CMK (cell line): ENCODE measurements around the gene WARS2.

ENCODE experiments used
- DNase-seq: peaks from one replicate; pipeline ENCODE4 v3.0.0-alpha.2; 2010; ENCODE audit warnings: low read depth

WARS2 gene

DNA sequence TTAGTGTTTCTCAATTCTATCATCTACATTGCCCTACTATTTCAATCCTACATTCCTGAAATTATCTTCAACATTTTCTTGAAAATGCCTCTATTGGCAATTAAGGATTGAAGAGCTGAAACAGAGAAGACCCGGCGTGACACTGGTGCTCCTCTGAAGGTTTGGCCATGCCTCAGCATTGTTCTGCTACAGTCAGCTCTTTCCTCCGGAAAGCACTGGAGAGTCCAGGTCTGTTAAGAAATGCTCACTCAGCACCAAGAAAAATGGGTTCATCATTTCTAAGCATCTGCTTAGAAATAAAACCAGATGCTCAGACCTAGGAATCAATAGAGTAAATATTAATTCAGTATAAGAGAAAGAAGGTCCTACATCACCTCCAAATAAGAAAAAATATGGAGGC is 58.8 kb downstream of the WARS2 start:
- no peak for DNase-seq

DNA sequence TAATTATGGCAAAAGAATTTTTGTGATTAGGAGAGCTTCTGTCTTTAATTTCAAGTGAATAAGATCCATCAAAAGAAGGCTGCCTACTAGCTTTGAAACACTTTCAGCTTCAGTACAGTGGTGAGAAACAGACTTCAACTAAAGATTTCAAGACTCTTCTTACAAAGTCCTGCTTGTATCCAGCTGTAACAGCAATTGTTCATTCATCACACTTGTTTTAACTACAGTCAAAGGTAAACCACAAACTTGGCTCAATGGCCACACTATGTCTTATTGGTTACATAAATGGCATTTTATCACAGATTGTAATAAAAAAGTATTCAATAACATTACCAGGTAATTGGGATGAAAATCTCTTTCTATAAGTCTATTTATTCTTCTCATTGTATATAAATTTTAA is 59.2 kb downstream of the WARS2 start:
- DNase-seq = no peak

DNA sequence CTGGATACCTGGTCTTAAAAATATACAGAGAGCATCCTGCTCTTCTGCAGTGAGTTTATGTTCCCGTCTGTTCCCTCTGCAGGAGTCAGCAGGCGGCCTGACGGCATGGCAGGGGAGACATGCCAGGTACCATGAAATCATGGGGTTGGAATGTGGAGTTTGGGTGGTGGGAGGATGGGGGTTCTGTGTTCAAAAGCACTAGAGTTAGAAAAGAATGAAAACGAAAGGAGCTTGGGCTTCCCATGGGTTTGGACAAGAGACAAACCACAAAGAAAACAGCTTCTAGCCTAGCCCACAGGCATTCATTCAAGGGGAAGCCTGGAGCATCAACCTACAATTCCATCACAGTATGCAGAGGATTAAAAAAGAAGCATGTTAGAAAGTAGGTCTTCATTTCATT is 59.9 kb downstream of the WARS2 start:
- no peak for DNase-seq

DNA sequence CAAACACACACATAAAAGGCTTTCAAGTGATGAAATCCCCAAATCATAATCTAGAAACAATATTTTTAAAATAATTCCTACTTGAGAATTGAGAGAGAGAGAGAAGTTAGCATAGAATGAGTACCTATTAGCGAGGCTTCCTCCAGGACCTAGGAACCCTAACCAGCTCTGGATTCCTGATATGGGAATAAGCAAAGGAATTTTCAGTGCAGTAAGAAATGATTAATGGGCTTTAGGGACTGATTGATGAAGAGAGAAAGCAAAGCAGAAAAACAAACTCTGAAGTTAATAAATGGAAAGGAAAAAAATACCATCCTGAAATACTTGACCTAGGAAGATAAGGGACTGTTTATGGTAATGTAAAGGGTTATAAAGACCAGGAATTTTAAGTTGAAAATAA is 60.6 kb downstream of the WARS2 start:
- DNase-seq = no peak

DNA sequence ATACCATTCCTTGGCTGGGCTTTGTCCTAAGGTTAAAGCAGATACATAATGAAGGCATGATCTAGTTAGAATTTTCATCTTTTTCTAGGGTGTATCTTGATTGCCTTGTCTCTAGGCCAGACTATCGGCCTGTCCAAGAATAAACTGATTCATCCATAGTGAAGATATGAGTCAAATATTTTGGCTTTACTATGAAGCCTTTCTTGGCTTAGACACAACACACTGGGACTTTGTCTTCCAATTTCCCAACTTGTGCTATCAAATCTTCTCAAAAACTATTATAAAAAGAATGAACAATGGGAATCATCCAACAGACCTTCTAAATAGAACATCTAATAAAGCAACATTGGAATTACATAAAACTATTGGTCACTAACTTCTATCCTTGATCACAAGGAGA is 64.8 kb downstream of the WARS2 start:
- no peak for DNase-seq

DNA sequence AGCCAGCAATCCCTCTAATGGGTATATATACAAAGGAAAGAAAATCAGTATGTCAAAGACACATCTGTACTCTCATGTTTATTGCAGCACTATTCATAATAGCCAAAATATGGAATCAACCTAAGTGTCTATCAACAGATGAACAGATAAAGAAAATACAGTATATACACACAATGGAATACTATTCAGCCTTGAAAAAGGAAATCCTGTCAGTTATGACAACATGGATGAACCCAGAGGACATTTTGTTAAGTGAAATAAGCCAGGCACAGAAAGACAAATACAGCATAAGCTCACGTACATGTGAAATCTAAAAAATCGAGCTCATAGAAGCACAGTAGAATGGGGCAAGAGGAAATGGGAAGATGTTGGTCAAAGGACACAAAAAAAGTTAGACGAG is 69.1 kb downstream of the WARS2 start:
- DNase-seq = no peak

DNA sequence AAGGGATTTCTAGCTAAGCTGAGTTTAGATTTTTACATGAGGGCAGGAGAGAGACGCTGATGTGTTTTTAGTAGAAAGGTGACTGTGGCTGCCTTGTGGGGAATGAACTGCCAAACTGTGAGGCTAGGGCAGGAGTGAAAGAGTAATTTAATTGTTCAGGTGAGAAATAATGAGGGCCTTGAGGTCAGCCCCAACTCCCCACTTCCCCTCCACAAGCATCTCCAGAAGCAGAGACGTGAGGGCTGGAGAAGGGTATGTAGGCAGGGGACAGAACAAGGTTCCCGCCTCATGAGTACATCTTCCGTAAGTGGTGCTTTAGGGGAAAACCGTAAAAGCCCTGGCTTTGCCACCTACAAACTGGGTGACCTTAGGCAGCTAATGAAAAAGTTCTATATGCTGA is 70.8 kb downstream of the WARS2 start:
- DNase-seq = no peak

DNA sequence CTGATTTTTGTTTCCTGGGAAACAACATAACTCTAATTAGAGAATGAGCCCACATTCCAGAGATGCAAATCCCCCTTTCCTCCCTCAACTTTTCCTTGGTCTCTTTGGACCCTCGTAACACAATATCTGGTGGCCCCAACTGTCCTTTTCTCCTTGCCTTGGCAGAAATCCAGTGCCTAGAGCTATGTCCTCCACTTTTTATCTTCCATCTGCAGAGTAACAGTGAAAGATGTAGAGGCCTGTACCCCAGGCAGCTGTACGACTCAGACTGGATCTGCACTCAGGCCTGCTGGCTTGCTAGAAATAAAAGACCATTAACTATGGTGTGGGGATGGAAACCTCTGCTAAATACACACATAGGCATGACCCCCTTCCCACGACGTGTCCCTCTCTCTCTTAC is 72.0 kb downstream of the WARS2 start:
- no peak for DNase-seq

DNA sequence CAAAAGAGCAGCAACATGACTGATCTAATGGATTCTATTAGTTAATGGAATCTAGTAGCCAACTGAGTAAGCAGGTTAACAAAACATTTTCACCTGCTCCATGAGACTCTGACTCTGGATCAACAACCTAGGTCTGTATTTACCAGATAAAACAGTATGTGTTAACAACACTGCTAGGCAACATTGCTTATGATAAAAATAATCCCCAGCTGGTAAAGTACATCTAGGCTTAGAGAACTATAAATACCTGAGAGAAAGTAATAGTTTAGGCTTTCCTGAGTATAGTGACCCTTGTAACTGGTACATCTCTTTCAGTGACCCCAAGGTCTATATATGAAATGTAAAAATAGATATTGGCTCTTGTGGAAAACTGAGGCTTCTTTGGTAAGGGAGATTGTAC is 78.8 kb downstream of the WARS2 start:
- no peak for DNase-seq

DNA sequence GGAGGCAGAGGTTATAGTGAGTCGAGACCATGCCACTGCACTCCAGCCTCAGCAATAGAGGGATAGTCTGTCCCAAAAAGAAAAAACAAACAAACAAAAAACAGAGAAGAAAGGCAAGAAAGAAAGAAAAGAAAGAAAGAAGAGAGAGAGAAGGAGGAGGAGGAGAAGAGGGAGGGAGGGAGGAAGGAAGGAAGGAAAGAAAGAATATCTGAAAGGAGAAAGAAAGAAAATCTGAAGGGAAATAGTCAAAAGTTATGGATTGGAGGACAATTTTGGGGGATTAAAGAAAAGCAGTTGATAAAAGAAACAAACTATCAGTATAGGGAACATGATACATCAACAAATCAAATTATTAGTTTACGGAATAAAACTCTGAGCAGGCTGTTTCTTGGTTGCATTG is 84.9 kb downstream of the WARS2 start:
- no peak for DNase-seq

DNA sequence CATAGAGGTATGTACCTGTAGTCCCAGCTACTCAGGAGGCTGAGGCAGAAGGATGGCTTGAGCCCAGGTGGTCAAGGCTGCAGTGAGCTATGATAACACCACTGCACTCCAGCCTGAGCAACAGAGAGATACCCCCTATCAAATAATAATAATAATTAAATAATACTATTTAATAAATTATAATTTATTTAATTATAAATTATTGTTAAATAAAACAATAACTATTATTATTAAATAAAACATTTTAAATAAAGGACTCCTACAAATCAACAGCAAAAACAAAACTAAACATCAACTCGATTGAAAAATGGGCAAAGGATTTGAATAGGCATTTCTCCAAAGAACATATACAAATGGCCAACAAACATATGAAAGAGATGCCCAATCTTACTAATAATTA is 86.5 kb downstream of the WARS2 start:
- DNase-seq = no peak

DNA sequence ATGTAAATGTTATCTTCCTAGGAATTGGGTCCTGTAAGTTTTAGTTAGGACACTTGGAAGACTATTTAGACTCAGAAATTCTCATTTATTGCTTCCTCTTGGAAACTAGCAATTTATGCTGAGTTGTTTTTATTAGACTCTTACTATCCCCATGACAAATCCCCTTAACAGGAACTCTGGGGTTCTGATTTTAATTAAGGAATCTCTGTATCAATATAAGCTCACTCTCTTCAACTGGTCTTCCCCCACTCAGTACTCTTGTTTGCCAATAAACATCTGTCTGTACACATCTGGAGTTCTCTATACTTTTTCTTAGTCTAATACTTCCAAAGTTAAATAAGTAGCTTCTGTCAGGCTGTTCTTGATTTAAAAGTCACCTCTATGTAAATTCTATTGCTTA is 88.2 kb downstream of the WARS2 start:
- no peak for DNase-seq

DNA sequence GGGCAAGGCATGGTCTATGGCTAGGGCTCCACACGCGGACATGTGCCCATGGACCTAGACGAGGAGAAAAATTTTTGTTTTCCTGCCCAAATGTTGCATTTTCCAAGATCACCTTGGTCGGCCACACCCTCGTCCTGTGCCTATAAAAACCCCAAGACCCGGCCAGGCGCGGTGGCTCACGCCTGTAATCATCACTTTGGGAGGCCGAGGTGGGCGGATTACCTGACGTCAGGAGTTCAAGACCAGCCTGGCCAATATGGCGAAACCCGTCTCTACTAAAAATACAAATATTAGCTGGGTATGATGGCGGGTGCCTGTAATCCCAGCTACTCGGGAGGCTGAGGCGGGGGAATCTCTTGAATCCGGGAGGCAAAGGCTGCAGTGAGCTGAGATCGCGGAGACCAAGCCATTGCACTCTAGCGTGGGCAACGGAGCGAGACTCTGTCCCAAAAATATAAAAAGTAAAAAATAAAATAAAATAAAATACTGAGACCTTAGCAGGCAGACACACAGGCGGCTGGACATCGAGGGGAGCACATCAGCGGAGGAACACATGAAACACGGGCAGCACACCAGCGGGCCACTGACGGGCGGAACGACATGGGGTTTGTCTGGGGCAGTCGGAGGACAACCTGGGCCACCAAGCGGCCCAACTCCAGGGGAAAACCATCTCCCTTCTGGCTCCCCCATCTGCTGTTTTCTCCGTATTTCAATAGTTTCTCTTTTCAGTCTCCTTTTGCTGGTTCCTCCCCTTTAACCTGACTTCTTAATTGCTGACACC is 91.6 kb downstream of the WARS2 start:
- DNase-seq = no peak

DNA sequence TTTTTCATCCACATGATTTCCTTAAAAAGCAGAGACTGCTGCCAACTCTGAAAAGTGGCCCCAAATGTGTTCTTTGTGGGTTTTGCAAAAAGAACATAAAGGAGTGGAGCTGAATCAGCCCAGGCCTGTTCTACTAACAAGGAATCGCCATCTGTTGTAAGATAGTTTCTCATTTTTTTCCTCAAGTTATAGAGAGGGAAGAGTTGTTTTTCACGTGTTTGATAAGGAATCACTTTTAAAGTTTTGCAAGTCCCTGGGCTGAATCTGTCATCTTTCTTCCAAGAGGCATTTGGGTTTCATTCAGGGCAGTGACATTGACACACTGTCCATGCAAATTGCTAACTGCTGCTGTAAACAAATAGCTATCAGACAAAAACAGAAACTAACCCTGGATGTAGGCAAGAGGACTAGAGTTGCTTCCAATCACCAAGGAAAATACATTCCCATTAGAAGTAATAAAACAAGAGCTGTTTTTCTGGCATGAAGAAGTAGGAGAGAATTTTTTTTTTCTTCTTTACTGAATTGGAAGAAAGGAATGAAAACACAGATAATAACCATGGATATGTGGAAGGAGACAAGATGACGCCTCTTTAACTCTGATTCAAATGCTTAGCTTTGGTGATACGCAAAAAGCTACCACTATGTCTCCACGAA is 93.5 kb downstream of the WARS2 start:
- no peak for DNase-seq

DNA sequence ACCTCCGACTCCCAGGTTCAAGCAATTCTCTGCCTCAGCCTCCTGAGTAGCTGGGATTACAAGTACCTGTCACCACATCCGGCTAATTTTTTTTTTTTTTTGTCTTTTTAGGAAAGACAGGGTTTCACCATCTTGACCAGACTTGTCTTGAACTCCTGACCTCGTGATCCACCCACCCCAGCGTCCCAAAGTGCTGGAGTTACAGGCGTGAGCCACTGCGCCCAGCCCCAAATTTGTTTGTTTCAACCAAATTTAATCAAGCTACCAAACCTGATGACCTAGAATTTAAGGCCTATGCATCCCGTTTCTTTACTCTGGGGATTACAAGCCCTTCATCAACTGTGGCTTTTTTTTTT is 94.0 kb downstream of the WARS2 start:
- no peak for DNase-seq

DNA sequence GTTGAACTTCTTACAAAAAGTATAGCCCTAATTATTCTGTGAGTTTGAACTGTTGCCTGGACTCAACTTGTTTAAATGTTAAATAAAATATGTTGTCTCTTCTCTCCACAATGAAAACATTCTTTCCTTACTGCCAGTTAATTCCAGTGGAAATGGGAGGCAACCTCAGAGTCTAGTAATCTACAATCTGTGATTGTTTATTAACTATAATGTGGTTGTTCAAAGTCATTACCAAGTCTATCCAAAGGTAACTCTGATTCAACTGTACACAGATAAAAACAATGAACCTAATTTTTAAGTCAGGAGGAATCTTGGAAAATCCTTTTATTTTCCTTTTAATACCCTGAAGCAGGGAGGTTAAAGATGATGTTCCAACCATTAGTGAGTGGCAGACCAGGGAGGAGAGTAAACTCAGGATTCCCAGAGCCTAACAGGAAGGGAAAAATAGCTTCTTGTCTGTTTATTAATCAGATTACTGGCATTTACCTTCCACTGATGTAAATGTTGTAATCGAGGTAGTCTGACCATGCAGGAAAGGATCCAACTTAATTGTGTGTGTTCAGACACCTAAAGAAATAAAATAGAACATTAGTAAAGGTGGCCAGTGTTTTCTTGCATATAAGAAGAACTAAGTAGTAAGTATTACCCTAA is 95.2 kb downstream of the WARS2 start:
- DNase-seq = no peak

DNA sequence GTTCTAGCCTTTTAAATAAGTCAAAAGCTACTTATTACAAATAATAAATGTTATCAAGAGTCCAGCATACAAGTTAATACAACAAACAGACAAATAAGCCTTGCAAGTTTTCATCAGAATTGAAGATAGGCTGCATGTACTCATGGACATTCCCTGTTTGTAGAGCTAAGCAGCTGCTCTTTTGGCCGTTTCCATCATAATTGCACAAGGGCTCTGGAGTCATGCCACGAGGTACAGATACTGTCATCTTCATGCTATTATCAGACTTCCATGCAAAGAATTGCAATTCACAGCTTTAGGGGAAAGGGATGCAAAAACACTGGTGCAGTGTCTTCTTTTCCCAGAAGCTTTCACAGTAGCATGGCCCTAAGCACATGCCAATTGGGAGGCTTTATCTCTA is 99.5 kb downstream of the WARS2 start:
- DNase-seq = no peak

DNA sequence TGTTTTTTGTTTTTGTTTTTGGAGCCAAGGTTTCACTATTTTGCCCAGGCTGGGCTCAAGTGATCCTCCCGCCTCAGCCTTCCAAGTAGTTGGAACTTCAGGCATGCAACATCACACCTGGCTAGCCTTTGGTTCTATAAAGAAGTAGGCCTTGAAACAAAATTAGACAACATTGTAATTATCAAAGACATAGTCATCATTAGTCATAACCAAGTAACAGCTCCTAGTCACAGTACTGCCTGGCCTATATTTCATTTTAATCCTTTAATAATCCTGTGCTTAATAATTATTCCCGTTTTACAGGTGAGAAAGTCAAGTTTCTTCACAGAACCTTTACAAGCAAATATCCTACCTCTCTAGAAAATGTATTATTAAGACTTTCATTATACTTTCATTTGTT is 100.0 kb downstream of the WARS2 start:
- DNase-seq = no peak

DNA sequence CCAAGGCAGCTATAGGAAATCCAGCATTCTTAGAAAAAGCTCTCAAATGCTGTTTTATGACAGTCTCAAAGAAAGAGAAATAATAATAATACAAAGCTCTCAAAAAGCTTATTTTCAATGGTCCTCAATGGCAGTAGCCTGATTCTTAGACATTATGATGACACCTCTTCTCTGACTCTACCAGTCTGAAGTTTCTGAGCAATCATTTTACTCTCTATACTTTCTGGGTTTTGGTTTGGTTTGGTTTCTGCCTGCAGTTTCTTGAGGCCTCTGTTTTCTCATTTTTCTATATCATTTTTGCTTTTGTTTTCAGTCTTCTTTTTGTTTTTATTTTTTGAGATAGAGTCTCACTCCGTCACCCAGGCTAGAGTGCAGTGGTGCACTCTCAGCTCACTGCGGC is 102.1 kb downstream of the WARS2 start:
- DNase-seq = no peak

DNA sequence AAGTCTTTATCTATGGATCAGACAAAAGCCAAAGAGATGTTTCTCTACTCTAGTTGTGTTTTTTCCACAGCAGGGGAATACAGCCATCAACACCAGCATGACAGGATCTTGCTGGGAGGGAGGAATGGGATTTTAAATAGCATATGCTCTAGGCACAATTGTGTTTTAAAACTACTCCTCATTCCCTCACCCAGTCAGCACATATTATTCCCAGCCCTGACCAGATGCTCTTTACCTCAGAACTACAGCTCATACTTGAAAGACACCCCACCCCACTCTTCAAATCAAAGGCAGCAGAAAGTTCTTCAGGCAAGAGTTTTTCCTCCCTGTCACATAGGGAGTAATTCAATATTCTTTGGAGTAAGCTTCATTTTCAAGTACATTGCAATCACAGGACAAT is 106.1 kb downstream of the WARS2 start:
- no peak for DNase-seq

DNA sequence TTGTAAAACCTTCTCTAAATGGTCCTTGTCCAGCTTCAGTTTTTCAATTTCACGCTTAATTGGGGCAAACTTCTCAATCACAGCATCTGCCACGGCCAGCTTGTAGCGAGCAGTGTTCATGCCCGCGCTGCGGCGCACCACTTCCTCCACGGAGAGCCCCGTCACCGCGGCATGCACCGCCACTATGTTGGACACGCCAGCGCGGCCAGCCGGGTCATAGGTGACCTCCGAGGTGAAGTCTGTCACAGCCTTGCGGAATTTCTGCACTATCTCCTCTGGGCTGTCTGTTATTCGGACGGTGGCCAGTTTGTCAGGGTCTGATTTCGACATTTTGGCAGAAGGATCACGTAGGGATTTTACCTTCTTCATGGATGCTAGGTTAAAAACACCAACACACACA is 107.5 kb downstream of the WARS2 start:
- DNase-seq = no peak

DNA sequence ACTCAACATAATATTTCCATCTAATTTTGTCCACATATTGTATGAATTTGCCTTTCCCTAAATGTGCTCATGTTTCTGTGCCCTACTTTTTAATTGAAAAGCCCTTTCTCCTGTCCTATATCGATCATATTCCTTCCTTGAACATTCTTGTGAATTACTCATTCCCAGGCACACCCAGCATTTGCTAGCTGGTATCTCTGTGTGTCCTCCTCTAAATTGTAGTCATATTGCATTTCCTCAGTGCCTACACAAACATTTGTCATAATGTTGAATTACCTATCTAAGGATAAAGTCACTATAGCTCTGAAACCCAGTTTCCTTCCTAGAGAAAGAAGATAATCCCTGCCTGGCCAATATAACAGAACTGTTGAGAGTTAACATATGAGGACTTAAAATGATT is 112.7 kb downstream of the WARS2 start:
- no peak for DNase-seq

DNA sequence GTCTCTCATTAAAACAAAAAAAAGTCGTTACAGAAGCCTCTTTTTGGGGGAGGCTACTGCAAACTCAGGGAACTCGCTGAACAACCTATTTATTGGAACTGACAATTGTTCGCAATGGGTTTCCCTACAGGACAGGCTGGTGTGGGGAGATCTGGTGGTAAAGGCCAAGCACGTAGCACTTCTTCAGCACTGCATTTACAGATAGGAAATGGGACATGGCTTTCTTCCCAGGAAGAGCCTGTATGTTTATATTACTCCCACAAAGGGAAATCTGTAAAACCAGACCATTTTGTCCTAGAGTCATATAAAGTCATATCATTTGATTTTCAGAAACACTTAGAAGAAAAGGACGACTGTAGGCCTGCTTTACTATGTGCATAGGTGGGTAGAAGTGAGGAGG is 113.5 kb downstream of the WARS2 start:
- DNase-seq = no peak

DNA sequence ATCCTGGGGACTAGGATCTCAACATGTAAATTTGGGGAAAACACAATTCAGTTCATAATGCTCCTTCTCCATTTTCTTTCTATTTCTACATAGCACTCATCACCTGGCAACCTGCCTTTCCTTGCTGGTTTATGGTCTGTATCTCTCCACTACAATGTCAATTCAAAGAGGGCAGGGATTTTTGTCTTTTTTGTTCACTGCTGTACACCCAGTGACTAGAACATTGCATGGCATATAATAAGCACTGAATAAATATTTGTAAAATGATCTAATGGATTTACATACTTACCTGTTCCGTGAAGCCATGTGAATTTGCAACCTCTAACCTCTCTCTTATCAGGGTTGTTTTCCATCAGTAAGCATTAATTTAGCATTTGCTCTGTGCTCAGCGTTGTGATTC is 124.9 kb downstream of the WARS2 start:
- DNase-seq = no peak
